ENCODE results near the gene MICOS13.
A peak's percentile ranks its signal among the peaks of the same experiment; 100 is the strongest.

Gene MICOS13

DNA sequence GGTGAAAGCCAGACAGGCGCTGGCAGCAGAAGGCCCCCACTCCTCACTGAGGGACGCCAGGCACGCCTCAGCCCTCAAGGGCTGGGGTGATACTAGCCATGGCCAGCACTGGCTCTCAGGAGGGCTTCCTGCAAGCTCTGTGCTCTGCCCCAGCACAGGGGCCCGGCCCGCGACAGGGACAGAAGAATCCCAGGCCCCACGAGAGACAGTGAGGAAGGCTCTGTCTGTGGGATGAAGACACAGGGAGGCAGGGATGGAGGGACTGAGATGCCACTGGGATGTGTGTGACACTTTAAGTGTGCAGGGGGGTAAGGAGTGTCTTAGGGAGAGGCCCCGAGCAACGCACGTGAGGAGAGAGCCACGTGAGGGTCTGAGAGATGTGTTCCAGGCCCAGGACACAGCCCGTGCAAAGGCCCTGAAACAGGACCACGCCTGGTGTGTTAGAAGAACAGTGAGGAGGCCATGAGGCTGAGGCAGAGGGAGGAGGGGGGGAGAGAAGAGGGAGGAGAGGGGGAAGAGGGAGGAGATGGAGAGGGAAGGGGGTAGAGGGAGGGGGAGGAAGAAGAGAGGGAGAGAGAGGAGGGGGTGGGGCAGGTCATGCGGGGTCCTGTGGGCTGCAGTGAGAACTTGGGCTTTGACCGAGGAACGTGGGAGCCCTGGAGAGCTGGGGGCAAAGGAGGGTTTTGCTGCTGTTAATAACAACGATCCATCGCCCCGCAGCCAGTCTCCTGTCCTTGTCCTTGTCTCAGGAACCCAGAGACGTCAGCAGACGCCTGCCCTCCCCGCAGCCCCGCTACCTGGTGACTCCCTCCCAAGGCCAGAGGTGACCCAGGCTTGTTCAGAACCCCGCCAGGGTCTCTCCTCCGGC, 16.9 kb upstream of the MICOS13 start:
- Mint-ChIP-seq H3K4me3 (no peak overlapping the region), H3K36me3 (ENCODE audit: low read depth) (peaks cover 35% of the 10 kb centered on the region), H3K27me3 (ENCODE audit: low read depth, poor library complexity) (no peaks in the 10 kb centered on the region), H3K9me3 (peaks cover 13% of the 10 kb centered on the region), H3K27ac (peak overlapping the region; percentile 66), H3K4me1 (peaks cover 5% of the 10 kb centered on the region)
- TF ChIP-seq, protein P1, sequence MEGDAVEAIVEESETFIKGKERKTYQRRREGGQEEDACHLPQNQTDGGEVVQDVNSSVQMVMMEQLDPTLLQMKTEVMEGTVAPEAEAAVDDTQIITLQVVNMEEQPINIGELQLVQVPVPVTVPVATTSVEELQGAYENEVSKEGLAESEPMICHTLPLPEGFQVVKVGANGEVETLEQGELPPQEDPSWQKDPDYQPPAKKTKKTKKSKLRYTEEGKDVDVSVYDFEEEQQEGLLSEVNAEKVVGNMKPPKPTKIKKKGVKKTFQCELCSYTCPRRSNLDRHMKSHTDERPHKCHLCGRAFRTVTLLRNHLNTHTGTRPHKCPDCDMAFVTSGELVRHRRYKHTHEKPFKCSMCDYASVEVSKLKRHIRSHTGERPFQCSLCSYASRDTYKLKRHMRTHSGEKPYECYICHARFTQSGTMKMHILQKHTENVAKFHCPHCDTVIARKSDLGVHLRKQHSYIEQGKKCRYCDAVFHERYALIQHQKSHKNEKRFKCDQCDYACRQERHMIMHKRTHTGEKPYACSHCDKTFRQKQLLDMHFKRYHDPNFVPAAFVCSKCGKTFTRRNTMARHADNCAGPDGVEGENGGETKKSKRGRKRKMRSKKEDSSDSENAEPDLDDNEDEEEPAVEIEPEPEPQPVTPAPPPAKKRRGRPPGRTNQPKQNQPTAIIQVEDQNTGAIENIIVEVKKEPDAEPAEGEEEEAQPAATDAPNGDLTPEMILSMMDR (IDR thresholded peaks at IDR 0.05): no peak
- DNase-seq: no peak

- H3K4me1 Mint-ChIP-seq: peaks cover 9% of the 10 kb centered on the region
- H3K9me3 Mint-ChIP-seq: peaks cover 9% of the 10 kb centered on the region
- TF ChIP-seq, protein P1 (IDR thresholded peaks at IDR 0.05): no peak
- H3K4me3 Mint-ChIP-seq: no peak overlapping the region
- H3K27ac Mint-ChIP-seq: no peak overlapping the region
- DNase-seq: no peak
- no peaks in the 10 kb centered on the region for H3K27me3 Mint-ChIP-seq (ENCODE audit: low read depth, poor library complexity)
- peaks cover 29% of the 10 kb centered on the region for H3K36me3 Mint-ChIP-seq (ENCODE audit: low read depth)
Observed at GRCh38 chr19:5696196-5697021, 16.1 kb upstream of the MICOS13 start.

GRCh38 chr19:5695649-5696195, 15.4 kb upstream of the MICOS13 start:
- H3K4me3 Mint-ChIP-seq: no peak overlapping the region
- H3K27ac Mint-ChIP-seq: no peak overlapping the region
- H3K27me3 Mint-ChIP-seq (ENCODE audit: low read depth, poor library complexity): peaks cover under 1% of the 10 kb centered on the region
- H3K36me3 Mint-ChIP-seq (ENCODE audit: low read depth): peaks cover 22% of the 10 kb centered on the region
- peaks cover 13% of the 10 kb centered on the region for H3K4me1 Mint-ChIP-seq
- DNase-seq: no peak
- H3K9me3 Mint-ChIP-seq: peaks cover 2% of the 10 kb centered on the region
- TF ChIP-seq, protein P1 (IDR thresholded peaks at IDR 0.05): no peak

DNA sequence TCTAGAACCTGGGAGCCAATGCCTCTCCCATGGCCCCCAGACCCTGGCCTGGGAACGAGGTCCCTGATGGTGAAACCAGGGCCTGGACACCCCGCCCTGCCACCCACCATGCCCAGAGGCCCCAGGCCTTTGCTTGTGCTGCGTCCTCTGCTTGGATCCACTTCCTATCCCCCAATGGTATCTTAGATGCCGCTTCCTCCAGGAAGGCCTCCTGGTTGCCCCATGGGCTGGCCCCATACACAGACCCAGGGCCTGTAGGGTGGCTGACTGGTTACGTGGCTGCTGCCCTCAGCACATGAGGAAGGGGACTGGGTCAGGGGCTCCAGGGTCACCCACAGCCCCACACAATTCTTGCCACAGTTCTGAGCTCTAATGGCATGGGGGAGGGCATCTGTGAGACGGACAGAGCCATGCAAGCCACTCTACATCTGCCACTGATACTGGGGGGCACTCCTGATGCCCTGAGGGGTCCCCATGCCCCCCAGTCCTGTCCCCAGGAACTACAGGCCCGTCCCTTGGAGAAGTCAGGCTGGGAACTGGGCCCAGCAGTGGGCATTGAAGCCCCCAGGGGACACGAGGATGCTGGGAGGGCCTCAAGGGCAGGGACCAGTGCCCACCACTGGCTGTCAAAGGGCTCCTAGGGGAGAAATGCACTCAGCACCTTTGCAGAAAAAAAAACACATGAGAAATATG, 14.8 kb upstream of the MICOS13 start:
- no peak for DNase-seq
- Mint-ChIP-seq H3K27ac (no peak overlapping the region), H3K36me3 (ENCODE audit: low read depth) (peaks cover 16% of the 10 kb centered on the region), H3K27me3 (ENCODE audit: low read depth, poor library complexity) (peaks cover 3% of the 10 kb centered on the region), H3K9me3 (no peaks in the 10 kb centered on the region), H3K4me3 (no peak overlapping the region), H3K4me1 (peaks cover 16% of the 10 kb centered on the region)
- TF ChIP-seq, protein P1 (IDR thresholded peaks at IDR 0.05): no peak

DNA sequence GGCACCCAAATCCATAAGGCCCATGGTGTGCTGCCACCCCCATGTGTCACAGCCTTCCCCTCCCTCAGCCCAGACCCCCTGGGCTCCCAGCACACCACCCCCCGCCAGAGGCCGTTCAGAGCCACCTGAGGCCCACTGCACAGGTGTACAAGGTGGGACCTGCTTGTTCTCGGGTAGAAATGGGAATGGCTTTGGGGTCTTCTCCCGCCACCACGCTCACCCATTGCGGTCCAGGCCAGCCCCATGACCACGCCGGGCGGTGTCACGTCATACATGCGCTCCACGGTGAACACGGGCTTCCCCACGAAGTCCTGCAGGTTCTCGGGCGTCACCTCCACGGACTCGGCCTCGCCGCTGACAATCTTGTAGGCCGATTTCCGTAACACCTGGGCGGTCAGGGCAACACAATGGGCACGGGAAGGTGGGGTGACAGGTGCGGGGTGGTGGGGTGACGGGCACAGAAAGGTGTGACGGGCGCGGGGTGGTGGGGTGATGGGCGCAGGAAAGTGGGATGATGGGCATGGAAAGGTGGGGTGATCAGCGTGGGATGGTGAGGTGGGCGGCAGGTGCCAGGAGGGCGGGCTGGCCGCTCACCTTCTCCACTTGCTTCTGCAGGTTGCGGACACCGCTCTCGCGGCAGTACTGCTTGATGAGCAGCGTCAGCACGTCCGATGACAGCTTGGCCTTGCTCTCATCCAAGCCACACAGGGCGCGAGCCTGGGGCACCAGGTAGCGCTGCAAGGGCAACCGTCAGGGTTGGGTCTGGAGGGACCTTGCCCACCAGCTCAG, 14.0 kb upstream of the MICOS13 start:
- TF ChIP-seq, protein P1 (IDR thresholded peaks at IDR 0.05): no peak
- Mint-ChIP-seq H3K9me3 (no peaks in the 10 kb centered on the region), H3K4me3 (no peak overlapping the region), H3K27ac (no peak overlapping the region), H3K27me3 (ENCODE audit: low read depth, poor library complexity) (peaks cover 3% of the 10 kb centered on the region), H3K36me3 (ENCODE audit: low read depth) (peaks cover 12% of the 10 kb centered on the region), H3K4me1 (peaks cover 16% of the 10 kb centered on the region)
- no peak for DNase-seq

All from nephron progenitor cell (in vitro differentiated cells).